ENCODE results near the gene CHRDL2.

- no peak for TF ChIP-seq EZH2 (IDR thresholded peaks at IDR 0.05; ENCODE audit: insufficient read depth, poor library complexity, severe bottlenecking)
- no peak for TF ChIP-seq EZH2phosphoT487 (IDR thresholded peaks at IDR 0.05; ENCODE audit: insufficient read depth, low read depth)
These were observed 68.6 kb downstream of the CHRDL2 start for GRCh38 chr11:74662487-74663103.

All from GM23248 (cell line).